Neutrophil (primary cell): Measurements from ENCODE around the gene SMC5.

Experiments
- H3K27ac ChIP-seq: fragments of 200-600 bp; sonication (generic); 2 replicates; pipeline ENCODE4 v1.5.1; 2016; ENCODE audit warnings: mild to moderate bottlenecking, moderate library complexity
- H3K27me3 ChIP-seq: fragments of 200-600 bp; sonication (generic); 2 replicates; pipeline ENCODE4 v1.6.0; 2016; ENCODE audit warnings: mild to moderate bottlenecking
- H3K36me3 ChIP-seq: fragments of 200-600 bp; sonication (generic); 2 replicates; pipeline ENCODE4 v1.5.1; 2017
- H3K4me1 ChIP-seq, 2 experiments: fragments of 200-600 bp in 1 of 2; sonication (generic) in 1 of 2; 1 replicate in 1 of 2; 2 replicates in 1 of 2; pipeline versions ENCODE4 v1.5.1 to v1.6.1; 2013 to 2016; ENCODE audit warnings: low read depth in 1 of 2, low read length in 1 of 2, mild to moderate bottlenecking in 1 of 2, moderate library complexity in 1 of 2; ENCODE audit not compliant: control insufficient read depth in 1 of 2, insufficient read depth in 1 of 2
- H3K4me3 ChIP-seq, 2 experiments: fragments of 200-600 bp in 1 of 2; sonication (generic) in 1 of 2; 1 replicate in 1 of 2; 2 replicates in 1 of 2; pipeline ENCODE4 v1.5.1; 2013 to 2016; ENCODE audit warnings: low read depth in 1 of 2, low read length in 1 of 2, mild to moderate bottlenecking in 1 of 2, moderate library complexity in 1 of 2
- H3K9me3 ChIP-seq: fragments of 200-600 bp; sonication (generic); 2 replicates; pipeline ENCODE4 v1.5.1; 2016
- TF ChIP-seq, protein P1 (sequence below): fragments of 200-600 bp; sonication (generic); IDR thresholded peaks from 2 replicates; pipeline ENCODE4 v1.5.1; 2016; ENCODE audit warnings: antibody characterized with exemption

Gene SMC5

DNA sequence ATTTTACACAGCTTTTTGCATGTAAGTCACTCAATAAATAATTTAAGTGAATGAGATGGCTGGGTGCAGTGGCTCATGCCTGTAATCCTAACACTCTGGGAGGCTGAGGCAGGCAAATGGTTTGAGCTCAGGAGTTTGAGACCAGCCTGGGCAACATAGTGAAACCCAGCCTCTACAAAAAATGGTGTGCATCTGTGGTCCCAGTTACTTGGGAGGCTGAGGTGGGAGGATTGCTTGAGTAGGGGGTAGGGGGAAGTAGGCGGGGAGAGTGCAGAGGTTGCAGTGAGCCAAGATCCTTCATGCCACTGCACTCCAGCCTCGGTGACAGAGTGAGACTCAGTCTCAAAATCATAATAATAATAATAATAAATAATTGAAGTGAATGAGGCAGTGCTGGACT, 145.5 kb downstream of the SMC5 start:
- no peak overlapping the region for H3K27ac ChIP-seq
- H3K27me3 ChIP-seq: no peaks in the 10 kb centered on the region
- no peak overlapping the region for H3K4me3 ChIP-seq
- TF ChIP-seq, protein P1, sequence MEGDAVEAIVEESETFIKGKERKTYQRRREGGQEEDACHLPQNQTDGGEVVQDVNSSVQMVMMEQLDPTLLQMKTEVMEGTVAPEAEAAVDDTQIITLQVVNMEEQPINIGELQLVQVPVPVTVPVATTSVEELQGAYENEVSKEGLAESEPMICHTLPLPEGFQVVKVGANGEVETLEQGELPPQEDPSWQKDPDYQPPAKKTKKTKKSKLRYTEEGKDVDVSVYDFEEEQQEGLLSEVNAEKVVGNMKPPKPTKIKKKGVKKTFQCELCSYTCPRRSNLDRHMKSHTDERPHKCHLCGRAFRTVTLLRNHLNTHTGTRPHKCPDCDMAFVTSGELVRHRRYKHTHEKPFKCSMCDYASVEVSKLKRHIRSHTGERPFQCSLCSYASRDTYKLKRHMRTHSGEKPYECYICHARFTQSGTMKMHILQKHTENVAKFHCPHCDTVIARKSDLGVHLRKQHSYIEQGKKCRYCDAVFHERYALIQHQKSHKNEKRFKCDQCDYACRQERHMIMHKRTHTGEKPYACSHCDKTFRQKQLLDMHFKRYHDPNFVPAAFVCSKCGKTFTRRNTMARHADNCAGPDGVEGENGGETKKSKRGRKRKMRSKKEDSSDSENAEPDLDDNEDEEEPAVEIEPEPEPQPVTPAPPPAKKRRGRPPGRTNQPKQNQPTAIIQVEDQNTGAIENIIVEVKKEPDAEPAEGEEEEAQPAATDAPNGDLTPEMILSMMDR: no peak
- H3K4me1 ChIP-seq: no peaks in the 10 kb centered on the region
- no peaks in the 10 kb centered on the region for H3K9me3 ChIP-seq
- H3K36me3 ChIP-seq: no peaks in the 10 kb centered on the region
